Choroid plexus epithelial cell (primary cell): ENCODE results near the gene RFTN2.

Source experiments
- DNase-seq: peaks from one replicate; pipeline ENCODE4 v3.0.0-alpha.2; 2010; ENCODE audit warnings: low read depth
- H3K4me3 ChIP-seq: 2 replicates; pipeline ENCODE4 v1.5.1; 2011; ENCODE audit warnings: low read depth, mild to moderate bottlenecking, control low read depth, low read length, moderate library complexity
- CTCF ChIP-seq: conservative IDR thresholded peaks from 2 replicates; pipeline ENCODE4 v1.5.1; 2011; ENCODE audit warnings: low read depth, mild to moderate bottlenecking, control low read depth, inconsistent platforms, low read length, moderate library complexity

Gene RFTN2

DNA sequence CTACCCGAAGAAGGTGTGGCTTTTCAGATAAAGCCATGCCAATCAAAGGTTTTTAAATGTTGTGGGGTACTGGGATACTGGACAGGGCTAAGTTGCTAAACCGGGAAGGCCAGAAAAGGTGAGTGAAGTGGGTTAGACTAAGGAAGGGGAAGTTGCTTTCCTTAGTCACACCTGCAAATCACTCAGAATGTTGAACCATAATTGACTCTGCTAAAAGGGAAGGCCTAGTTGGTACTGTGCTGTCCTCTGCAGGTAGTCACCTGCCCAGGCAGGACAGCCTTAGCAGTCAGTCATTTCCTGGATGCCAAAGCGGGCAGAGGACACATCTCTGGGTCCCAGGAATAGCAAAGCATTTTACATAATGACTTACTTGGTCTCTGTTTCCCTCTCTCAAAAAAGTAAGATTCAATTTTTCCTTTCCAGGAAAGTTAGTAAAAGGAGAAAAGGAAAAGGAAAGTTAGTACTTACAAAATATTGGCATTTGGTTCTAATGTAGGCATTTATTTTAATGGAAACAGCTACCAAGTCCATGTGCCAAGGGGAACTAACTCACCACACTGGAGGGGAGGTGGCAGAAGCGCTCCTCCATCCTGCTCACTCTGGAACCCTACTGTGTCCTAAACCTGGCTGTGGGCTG lies 60.3 kb downstream of the RFTN2 start:
- no peak for TF ChIP-seq CTCF
- H3K4me3 ChIP-seq: no peak overlapping the region
- DNase-seq: no peak

DNA sequence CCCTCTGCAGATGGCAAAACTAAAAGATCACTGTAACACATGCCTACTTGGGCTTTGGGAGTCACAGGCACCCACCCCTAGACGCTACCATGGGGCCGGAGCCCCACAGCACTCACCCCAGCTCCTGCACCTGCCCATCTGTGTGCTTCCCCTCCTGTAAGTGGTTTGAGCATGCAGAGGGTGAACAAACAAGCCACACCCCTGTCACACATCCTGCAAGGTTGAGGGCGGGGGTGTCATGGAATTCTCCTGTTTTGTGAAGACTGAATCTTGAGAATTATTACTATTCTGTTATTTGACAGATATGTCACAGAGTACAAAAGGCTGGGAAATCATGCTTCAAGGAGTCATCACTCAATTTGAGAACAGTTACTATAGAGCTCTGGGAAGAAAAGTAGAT lies 60.9 kb downstream of the RFTN2 start:
- TF ChIP-seq CTCF: no peak
- no peak overlapping the region for H3K4me3 ChIP-seq
- no peak for DNase-seq

DNA sequence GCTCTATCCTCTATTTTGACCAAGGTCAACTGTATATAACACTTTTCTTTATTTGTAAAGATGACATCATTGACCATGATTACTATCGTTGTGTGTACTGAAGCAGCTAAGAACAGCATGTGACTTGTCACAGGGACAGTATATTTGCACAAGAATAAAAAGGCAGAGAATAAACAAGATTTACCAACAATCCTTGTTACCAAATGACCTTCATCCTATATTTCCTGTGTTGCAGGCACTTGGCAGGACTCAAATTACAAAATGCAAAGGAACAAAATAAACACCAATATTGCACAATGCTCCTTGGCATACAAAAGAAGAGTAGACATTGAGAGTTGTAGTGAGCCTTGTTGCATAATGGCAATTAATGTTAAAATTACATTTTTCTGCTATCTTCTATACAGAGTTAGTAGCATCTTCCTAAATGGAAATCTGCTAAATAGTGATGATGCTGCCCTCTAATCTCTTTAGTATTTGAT lies 61.8 kb downstream of the RFTN2 start:
- H3K4me3 ChIP-seq: no peak overlapping the region
- no peak for TF ChIP-seq CTCF
- peak; percentile 65 for DNase-seq

- no peak for DNase-seq
- no peak overlapping the region for H3K4me3 ChIP-seq
- no peak for TF ChIP-seq CTCF
These were observed 69.2 kb downstream of the RFTN2 start for GRCh38 chr2:197606180-197606579.

DNA sequence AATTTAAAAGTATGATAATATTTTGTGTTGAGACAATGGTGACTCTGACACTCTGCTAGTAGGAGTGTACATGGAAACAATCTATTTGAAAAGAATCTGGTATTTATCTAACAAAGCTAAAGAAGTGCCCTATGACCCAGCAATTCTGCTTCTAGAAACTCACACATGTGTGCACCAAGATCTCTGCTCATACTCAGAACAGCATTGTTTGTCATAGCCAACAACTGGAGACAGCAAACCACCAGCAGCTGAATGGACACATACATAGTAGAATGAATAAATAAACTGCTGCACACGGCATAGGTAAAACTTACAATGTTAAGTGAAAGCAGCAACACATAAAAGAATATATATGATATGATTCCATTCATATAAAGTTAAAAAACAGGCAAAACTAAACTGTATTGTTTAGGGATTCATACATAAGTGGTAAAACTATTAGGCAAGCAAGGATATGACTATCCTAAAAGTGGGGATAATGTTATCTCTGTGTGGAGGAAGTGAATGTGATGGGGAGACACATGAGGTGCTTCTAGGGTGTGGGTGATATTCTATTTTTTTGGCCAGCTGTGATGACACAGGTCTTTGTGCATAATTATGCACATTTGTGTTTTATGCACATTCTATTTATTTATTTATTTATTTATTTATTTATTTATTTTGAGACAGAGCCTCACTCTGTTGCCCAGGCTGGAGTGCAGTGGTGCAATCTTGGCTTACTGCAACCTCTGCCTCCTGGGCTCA lies 71.1 kb downstream of the RFTN2 start:
- DNase-seq: peak; percentile 23
- no peak overlapping the region for H3K4me3 ChIP-seq
- no peak for TF ChIP-seq CTCF

GRCh38 chr2:197601726-197602125 lies 73.7 kb downstream of the RFTN2 start:
- no peak overlapping the region for H3K4me3 ChIP-seq
- no peak for DNase-seq
- no peak for TF ChIP-seq CTCF

DNA sequence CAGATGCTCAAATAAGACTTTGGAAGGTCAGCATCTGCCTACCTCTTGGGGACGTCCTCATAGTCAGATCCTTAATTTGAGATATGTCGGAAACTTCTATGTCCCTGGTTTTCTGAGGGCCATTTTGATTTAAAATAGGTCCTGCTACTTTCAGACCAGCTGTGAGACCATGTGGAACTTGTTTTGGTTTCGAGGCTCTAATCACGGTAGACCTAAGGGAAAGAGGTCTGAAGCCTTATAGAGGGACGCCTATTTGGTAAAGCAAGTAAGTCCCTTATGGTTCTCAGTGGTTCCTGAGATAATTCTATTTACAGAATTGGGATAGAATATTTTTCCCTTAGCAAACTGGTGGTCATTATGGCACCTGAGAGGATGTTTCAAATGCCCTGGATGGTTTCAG lies 75.1 kb downstream of the RFTN2 start:
- no peak for DNase-seq
- H3K4me3 ChIP-seq: no peak overlapping the region
- no peak for TF ChIP-seq CTCF
